Kidney tubule cell (primary cell): Measurements from ENCODE around the gene ATP1B2.
"Not testable (repeated sequence)": the region's sequence is repeated elsewhere in the genome, so short reads cannot be mapped to it uniquely, and the experiment has no call there.

Experiments used
- DNase-seq: peaks from one replicate; pipeline ENCODE4 v3.0.0-alpha.2; 2018; ENCODE audit warnings: low spot score

Gene ATP1B2

GRCh38 chr17:7634384-7634783, 16.3 kb upstream of the ATP1B2 start:
- DNase-seq: peak; percentile 33

GRCh38 chr17:7636163-7636562, 14.6 kb upstream of the ATP1B2 start:
- no peak for DNase-seq

- DNase-seq: no peak
Observed at GRCh38 chr17:7640783-7641182, 9.9 kb upstream of the ATP1B2 start.

GRCh38 chr17:7641635-7642034, 9.1 kb upstream of the ATP1B2 start:
- not testable (repeated sequence) for DNase-seq

- no peak for DNase-seq
Observed at GRCh38 chr17:7644775-7645174, 6.0 kb upstream of the ATP1B2 start.

- no peak for DNase-seq
Observed at GRCh38 chr17:7646457-7646856, 4.3 kb upstream of the ATP1B2 start.

- DNase-seq: no peak
Observed at GRCh38 chr17:7647018-7647417, 3.7 kb upstream of the ATP1B2 start.

- no peak for DNase-seq
Observed at GRCh38 chr17:7651097-7651664, 455 bp downstream of the ATP1B2 start.

GRCh38 chr17:7651665-7652387, 1.1 kb downstream of the ATP1B2 start:
- DNase-seq: no peak

GRCh38 chr17:7652388-7653356, 1.9 kb downstream of the ATP1B2 start:
- no peak for DNase-seq

- no peak for DNase-seq
Observed at GRCh38 chr17:7654832-7655540, 4.3 kb downstream of the ATP1B2 start.

- DNase-seq: no peak
Observed at GRCh38 chr17:7655541-7655840, 4.8 kb downstream of the ATP1B2 start.

- no peak for DNase-seq
Observed at GRCh38 chr17:7656958-7657609, 6.4 kb downstream of the ATP1B2 start.

- DNase-seq: no peak
Observed at GRCh38 chr17:7667656-7668406, 17.1 kb downstream of the ATP1B2 start.

- DNase-seq: no peak
Observed at GRCh38 chr17:7668482-7668881, 17.8 kb downstream of the ATP1B2 start.

- DNase-seq: no peak
Observed at GRCh38 chr17:7673239-7673638, 22.5 kb downstream of the ATP1B2 start.

- no peak for DNase-seq
Observed at GRCh38 chr17:7674934-7675333, 24.2 kb downstream of the ATP1B2 start.

- no peak for DNase-seq
Observed at GRCh38 chr17:7676533-7676932, 25.8 kb downstream of the ATP1B2 start.

GRCh38 chr17:7677388-7678067, 26.8 kb downstream of the ATP1B2 start:
- DNase-seq: no peak

- no peak for DNase-seq
Observed at GRCh38 chr17:7684851-7685532, 34.3 kb downstream of the ATP1B2 start.
